Inflammatory macrophage (primary cell): ENCODE data around the gene RCCD1.

Source experiments
- DNase-seq, 2 donors: peaks; one replicate each; pipeline ENCODE4 v3.0.0-alpha.2; 2020 to 2022

The RCCD1 gene

DNA sequence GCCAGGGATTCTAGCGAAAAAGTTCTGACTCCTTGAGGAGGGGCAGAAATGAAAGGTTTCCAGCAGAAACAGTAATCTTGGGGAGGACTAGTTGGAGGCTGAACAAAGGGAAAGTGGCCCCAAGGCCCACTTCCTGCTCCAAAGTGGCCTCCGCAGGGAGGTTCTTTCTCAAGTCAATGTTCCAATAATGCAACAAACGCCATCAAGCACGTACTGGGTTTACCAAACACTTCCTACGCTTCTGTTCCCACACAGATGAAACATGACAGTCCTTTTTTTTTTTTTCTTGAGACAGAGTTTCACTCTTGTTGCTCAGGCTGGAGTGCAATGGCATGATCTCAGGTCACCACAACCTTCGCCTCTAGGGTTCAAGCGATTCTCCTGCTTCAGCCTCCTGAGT, 9.6 kb upstream of the RCCD1 start:
- DNase-seq = peak; percentile 70 to 82

DNA sequence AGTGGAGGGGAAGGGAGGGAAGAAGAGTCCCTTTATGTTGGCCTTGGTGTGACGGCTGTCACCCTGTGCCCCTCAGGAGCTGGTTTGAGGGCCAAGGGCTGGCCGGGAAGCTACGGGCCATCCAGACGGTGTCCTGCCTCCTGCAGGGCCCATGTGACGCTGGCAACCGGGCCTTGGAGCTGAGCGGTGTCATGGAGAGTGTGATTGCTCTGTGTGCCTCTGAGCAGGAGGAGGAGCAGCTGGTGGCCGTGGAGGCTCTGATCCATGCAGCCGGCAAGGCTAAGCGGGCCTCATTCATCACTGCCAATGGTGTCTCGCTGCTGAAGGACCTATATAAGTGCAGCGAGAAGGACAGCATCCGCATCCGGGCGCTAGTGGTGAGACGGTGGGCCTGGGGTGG, 8.1 kb upstream of the RCCD1 start:
- DNase-seq = no peak

DNA sequence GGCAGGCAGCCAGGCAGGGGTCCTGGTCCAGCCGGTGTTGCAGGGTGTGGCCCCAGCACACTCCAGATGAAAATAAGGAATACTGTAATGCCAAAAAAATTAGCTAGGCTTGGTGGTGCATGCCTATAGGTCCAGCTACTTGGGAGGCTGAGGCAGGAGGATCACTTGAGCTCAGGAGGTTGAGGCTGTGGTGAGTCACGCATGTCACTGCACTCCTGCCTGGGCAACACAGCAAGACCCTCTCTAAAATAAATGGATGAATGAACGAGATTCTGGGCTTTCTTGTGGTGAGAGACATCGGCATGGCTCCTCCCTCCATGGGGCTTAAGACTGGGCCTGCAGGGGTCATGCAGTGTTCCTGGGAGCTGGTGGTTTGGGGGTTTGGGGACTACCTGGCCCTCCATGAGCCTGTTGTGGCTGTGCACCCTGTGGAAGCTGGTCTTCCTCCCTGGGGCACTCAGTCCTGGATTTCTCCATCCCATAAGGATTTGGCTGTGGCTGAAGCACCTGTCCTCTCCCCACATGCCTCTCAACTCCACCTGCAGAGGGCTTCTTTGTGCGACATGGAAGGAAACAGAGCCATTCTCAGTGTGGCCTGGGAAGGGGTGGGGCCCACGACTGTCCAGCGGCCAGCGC, 7.6 kb upstream of the RCCD1 start:
- no peak for DNase-seq

DNA sequence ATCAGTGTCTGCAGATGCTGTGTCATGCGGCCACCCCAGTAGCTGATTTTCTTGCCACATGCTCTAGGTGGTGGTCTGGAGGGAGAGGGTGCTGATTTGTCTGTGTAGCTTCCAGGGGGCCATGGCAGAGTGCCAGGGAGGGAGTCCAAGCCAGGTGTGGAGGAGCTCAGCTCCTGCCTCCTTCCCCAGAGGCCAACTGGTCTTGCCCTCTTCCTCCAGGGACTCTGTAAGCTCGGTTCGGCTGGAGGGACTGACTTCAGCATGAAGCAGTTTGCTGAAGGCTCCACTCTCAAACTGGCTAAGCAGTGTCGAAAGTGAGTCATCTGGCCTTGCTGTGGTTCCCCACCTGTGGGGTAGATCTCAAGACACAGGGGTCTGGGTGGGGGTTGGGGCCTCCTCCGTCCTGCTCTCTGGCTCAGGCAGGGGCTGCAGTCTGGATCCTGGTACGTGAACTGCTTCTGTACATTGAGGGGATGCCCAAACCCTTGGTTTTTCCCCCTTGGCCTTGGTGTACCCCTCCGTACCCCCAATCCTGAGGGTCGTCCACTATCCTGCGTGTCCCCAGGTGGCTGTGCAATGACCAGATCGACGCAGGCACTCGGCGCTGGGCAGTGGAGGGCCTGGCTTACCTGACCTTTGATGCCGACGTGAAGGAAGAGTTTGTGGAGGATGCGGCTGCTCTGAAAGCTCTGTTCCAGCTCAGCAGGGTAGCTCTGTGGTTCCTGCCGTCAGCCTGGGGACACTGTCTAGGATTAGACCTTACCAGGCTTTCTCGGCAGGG, 6.9 kb upstream of the RCCD1 start:
- no peak for DNase-seq

DNA sequence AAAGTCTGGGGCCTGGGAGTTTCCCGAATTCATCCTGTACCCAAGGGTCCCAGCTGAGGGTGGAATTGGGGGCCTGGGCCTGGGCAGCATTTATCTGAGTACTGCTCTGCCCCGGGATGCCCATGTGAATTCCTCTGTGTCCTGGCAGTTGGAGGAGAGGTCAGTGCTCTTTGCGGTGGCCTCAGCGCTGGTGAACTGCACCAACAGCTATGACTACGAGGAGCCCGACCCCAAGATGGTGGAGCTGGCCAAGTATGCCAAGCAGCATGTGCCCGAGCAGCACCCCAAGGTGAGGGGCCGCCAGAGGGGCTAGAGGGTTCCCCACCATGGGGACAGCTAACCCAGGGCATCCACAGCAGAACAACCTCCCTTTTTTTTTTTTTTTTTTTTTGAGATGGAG, 6.2 kb upstream of the RCCD1 start:
- DNase-seq = no peak

DNA sequence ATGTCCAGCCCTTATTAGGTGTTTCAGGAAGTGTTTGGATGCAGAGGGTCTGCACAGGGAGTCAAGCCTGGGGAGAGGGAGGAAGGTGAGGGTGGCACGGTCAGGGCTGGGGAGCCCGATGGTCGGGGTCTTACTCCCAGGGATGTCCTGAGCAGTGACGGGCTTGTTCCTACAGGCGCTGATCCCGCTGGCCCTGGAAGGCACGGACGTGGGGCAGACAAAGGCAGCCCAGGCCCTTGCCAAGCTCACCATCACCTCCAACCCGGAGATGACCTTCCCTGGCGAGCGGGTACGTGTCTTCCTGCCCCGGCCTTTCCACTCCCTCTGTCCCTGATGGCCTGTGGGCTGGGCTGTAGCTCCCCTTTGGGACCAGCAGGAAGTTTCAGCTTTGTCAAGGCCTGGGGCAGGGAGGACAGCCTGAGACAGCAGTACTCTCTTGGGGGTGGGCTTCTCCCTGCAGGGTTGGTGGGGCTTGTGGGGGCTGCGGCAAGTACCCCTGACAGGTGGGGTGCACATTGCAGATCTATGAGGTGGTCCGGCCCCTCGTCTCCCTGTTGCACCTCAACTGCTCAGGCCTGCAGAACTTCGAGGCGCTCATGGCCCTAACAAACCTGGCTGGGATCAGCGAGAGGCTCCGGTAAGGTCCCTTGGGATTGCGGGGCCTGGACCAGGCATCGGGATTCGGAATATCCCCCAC, 4.6 kb upstream of the RCCD1 start:
- DNase-seq = no peak

DNA sequence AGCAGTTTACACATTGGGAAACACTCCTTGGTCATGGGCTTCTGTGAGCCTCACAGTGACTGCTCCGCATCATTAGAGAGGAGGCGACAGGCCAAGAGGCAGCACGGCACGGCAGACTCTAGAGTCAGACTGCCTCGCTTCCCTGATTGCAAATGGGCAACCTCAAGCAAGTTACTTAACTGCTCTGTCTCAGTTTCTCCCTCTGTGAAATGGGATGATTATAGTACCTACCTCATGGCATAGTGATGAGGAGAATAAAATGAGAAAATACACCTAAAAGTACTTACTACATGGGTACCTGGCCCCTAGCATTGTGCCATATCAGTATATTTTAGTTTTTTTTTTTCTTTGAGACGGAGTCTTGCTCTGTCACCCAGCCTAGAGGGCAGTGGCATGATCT, 4.0 kb upstream of the RCCD1 start:
- DNase-seq = no peak

DNA sequence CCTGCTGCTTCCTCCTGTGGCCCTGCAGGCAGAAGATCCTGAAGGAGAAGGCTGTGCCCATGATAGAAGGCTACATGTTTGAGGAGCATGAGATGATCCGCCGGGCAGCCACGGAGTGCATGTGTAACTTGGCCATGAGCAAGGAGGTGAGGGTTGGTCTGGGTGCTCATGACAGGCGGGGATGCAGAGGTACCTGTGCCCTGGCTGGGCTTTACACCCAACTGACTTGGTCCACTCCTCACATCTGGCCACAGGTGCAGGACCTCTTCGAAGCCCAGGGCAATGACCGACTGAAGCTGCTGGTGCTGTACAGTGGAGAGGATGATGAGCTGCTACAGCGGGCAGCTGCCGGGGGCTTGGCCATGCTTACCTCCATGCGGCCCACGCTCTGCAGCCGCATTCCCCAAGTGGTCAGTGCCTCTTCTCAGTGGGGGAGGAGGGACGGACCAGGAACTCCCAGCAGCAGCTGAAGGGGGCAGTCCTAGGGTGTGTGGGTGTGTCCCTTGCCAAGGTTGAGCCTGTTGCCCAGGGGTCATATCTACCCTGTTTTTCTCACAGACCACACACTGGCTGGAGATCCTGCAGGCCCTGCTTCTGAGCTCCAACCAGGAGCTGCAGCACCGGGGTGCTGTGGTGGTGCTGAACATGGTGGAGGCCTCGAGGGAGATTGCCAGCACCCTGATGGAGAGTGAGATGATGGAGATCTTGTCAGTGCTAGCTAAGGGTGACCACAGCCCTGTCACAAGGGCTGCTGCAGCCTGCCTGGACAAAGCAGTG, 1.6 kb upstream of the RCCD1 start:
- DNase-seq = no peak

DNA sequence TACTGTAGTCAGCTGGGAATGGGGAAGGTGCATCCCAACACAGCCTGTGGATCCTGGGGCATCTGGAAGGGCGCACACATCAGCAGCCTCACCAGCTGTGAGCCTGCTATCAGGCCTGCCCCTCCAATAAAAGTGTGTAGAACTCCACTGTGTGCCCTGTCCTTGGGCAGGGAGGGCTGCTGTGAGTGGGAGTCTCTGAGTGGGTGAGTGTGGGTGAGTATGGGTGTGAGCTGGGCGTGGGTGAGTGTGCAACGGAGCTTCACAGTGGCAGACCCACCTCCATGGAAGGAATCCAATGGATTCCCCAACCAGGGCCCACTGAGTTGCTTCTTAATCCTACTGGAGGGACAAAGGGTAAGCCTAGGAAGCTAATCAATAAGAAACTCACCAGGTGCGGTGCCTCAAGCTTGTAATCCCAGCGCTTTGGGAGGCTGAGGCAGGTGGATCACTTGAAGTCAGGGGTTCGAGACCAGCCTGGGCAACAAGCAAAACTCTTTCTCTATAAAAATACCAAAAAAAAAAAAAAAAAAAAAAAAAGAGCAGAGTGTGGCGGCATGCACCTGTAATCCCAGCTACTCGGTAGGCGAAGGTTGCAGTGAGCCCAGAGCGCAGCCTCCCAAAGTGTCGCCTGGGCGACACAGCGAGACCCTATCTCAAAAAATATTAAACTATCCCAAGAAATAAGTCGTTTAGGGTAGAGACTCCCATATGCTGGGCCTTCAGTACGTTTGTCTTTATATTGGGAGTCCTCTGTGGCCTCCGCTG, 555 bp upstream of the RCCD1 start:
- no peak for DNase-seq

DNA sequence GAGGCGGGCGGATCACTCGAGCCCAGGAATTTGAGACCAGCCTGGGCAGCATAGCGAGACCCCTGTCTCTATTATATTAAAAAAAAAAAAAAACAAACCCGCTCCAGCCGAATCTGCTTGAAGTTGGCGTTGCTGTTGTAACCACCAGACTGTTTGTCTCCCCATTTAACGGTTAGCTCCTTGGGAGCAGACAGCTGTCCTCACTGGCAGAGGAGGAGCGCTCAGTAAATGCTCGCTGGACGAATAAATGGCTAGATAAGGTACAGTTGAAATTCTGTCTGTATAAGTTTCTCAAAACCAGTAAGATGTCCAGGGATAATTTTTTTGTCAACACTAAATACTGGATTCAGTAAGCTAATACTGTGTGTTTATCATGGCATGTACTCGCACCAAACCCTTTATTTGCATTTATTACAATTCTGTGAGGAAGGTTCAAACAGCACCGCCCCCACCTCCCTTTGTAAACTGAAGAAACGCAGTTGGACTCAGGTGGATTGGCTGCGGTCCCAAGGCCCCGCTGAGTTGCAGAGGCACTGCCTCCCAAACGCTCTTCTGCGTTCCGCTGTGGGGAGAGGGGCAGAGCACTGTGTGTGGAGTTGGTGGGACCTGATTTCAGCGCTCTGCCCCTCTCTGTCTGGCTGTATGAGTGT, 1.1 kb downstream of the RCCD1 start:
- no peak for DNase-seq

DNA sequence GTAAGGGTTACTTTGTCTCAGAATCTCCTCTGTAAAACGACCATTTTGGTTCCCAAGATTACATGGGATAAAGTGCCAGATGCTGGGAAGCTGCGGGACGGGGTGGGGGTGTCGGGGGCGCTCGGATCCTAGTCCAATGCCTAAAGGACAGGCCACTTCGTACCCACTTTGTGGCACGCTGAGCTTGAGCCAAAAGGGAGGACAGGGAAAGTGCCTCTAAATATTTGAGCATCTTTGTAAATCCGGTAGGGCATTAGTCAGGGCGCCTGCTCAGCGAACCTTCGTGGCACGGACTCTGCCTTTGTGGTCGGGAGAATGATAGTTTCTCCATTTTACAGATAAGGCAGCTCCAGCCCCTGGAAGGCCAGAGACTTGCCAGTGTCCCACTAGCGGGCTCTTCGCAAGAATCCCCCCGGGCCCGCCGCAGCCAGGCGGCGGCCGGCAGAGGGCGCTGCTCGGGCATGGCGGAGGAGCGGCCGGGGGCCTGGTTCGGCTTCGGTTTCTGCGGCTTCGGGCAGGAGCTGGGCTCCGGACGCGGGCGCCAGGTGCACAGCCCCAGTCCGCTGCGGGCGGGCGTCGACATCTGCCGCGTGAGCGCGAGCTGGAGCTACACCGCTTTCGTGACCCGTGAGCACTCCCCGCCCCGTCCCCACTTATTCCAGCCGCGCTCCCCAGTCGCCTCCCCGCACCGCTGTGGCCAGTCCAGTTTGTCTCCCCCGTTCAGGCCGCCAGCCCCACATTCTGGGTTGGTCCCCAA, 1.8 kb downstream of the RCCD1 start:
- DNase-seq = peak; percentile 37 to 59

DNA sequence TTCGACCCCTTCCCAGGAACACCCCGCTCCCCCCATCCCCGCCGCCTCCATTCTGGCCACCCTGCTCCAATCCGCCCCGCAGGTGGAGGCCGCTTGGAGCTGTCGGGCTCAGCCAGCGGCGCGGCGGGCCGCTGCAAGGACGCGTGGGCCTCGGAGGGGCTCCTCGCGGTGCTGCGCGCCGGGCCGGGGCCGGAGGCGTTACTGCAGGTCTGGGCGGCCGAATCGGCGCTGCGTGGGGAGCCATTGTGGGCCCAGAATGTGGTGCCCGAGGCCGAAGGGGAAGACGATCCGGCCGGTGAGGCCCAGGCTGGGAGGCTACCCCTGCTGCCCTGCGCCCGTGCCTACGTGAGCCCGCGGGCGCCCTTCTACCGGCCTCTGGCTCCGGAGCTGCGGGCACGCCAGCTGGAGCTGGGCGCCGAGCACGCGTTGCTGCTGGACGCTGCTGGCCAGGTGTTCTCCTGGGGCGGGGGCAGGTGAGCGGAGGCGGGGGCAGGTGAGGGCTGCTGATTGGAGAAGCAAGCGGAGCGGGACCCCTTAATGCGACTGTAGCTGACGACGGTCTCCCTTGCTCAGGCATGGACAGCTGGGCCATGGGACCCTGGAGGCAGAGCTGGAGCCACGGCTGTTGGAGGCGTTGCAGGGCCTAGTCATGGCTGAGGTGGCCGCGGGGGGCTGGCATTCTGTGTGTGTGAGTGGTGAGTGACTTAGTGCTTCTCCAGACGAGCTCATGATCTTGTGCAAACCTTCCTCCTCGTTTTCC, 2.5 kb downstream of the RCCD1 start:
- no peak for DNase-seq

DNA sequence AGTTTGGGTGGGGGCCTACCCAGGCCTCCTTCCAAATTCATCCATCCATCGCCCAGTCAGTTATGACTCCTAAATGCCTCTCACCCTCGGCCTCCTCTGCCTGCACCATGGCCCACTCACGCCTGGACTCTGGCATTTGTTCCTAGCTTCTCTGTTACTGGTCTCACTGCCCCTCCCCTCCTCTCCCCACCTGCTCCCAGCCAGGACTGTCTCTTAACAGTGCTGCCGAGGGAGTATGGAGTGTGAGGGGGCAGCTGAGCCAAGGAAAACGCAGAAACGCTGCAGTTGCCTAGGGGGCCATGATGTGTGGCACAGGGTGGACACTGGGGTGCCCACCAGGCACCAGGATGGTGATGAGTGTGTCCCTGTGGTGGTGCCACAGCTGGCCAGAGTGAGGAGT, 3.1 kb downstream of the RCCD1 start:
- no peak for DNase-seq

DNA sequence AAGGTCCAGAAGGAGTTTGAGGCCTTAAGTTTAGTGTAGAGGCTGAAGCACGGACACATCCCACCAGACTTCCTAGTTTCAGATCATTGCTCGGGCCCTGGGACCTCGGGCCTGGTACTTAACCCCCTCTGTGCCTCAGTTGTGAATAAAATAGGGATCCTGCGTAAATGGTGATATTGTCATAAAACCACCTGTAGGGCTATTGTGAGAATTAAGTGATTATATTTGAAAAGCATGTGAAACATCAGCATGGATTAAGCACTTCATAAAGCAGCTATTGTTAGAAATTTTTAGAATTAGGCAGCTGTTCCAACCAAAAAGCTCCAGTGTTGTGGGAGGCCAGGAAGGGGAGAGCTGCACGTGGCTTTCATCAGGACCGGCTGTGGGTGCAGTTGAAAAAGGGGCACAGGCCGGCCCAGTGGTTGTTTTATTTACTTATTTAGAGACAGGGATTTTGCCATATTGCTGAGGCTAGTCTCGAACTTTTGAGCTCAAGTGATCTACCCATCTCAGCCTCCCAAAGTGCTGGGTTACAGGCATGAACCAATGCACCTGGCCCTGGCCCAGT, 4.4 kb downstream of the RCCD1 start:
- no peak for DNase-seq

DNA sequence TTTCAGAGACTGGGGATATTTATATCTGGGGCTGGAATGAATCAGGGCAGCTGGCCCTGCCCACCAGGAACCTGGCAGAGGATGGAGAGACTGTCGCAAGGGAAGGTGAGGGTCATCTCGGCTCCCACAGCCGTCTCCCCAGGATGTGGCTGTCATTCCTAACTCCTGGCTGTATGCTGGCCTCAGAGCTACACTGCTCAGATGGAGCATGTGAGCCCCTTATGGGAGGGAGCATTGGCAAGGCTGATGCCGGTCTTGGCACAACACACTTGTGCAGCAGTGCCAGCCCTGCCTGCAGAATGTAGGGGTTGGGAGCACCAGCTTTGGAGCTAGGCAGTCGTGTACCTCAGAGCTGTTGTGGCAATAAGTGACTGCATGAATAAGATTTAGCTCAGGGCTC, 5.2 kb downstream of the RCCD1 start:
- DNase-seq = no peak

DNA sequence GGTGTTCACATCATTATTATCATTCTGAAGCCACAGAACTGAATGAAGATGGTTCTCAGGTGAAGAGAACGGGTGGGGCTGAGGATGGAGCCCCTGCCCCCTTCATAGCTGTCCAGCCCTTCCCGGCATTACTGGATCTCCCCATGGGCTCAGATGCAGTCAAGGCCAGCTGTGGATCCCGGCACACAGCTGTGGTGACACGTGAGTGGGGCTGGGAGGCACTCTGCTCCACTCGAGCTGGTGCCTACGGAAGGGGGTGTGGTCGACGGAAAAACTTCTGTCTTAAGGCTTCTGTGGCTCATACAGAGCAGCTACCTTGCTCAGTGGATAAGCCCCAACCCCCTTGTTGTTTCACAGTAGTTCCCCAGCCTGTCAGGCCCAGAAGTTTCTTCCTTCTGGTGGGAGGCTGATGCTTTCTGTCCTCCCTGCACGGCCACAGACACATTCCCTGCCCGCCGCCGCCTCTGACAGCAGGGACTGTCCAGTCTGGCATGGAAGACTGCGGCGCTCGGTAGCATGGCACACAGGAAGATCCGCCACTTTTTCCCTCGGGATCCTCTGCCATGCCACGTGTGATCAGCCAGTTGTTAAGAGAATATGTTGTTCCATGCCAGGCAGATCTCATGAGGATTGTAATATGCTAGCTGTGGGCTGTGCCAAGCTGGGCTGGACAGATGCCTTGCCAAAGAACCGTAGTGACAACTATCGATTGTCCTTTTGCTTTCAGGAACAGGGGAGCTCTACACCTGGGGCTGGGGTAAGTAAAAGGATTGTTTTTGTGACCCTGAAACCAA, 5.8 kb downstream of the RCCD1 start:
- no peak for DNase-seq

DNA sequence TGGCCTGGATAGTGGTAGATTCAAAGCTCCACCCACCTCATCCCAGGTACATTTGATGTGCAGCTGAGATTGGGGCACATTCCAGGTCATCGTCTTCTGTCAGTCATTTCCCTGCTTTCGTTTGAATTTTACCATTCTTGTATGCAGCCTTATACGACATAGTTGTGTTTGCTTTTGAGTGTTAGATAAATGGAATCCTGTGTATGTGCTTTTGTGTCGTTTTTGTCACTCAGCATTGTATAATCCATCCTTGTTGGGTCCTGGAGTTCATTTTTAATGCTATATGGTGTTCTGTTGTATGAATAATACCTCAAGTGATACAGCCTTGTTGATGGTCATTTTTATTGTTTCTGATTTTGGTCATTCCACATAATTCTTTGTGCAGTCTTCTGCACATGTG, 7.3 kb downstream of the RCCD1 start:
- DNase-seq = no peak

DNA sequence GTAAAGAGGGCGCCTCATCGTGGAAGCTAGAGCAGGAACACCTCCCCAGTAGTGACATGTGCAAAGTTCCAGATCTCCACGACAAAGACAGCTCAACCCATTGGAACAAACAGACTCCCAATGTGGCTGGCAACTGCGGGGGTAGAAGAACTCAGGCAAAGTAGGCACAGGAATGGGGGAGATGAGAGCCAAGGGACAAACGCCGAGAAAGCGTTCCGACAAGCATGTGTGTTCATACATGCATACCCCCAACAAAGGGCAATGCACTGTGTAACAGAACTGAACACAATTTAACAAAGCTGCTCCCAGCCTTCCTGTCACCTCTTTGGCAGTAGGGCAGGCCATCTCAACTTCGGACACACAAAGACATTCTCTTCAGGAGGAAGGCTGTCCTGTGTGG, 11.6 kb downstream of the RCCD1 start:
- no peak for DNase-seq

DNA sequence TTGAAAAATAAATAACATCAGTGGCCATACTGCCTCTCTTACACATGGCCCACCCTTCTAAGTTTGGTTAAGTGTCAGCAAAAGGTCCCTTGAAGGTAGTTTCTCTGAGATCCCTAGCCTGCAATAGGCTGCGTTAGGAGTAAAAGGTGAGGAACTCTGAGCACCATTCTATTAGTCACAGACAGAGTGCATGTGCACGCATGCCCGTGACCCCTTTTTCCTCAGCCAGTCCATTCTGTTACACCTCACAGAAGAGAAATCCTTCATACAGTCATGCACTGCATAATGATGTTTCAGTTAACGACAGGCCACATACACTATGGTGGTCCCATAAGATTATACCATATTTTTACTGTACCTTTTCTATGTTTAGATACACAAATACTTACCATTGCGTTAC, 12.5 kb downstream of the RCCD1 start:
- no peak for DNase-seq
